Measurements from ENCODE around the gene PTGDR2.

DNA sequence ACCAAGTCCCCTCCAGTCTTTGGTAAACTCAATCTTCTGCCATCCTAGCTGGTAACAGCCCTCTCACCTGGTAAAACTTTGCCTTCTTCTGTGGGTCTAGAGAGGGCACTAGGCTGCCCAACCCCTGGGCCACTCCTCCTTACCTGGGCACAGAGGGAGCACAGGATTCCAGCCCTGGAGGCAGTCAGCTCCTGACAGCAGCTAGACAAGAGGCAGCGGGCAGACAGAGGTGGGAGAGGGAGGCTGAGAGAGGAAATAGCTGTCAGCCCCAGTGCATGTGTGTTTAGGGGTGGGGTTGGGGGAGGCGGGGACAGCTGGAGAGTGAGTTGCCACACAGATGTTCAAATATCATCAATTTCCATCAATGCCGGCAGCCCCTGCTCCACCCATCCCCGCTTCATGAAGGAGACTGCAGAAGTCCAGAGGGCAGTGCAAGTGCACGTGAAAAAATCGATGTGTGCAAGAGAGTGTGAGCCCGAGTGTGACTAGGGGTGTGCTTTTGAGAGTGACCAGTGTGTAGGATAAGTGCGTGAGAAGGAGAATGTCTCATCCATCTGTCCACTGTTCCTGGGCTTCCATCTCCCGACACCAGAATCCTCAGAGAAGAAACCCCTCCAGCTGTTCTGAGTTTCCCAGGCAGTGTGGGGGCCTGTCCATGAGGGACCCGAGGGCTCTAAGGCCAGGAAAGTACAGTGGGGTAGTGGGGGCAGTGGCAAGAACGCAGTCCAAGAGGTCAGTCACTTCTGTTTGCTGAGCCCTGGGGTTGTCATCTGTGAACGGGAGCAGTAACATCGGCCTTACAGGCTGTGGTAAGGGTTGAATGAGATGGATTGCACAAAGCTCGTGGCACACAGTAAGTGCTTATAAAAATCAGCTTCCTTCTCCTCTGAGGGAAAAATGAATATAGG, at the start of gene PTGDR2:
- TF ChIP-seq CTCF (IDR thresholded peaks at IDR 0.05) (no peak), POLR2AphosphoS5 (IDR thresholded peaks at IDR 0.05; ENCODE audit: insufficient read depth in 1 of 2, low read depth in 1 of 2) (no peak), POLR2A (IDR thresholded peaks at IDR 0.05) (no peak)

Measured in vagina (tissue), 2 donors.